Activated CD8-positive, alpha-beta memory T cell treated with anti-CD3 and anti-CD28 coated beads for 1 hour (primary cell): ENCODE results near the gene CPD.

ENCODE experiments used
- DNase-seq, 2 donors: peaks; one replicate each; pipeline ENCODE4 v3.0.0-alpha.2; 2020; ENCODE audit warnings: low read depth in 1 of 2; ENCODE audit errors: extremely low read depth in 1 of 2

Gene CPD

GRCh38 chr17:30483159-30483558, 104.4 kb downstream of the CPD start:
- no peak for DNase-seq

GRCh38 chr17:30493780-30494179, 115.1 kb downstream of the CPD start:
- no peak for DNase-seq

- DNase-seq, result no peak
Measured at GRCh38 chr17:30495586-30495985, 116.9 kb downstream of the CPD start.

GRCh38 chr17:30503558-30503957, 124.8 kb downstream of the CPD start:
- no peak for DNase-seq

- DNase-seq, result no peak
Measured at GRCh38 chr17:30505868-30506417, 127.2 kb downstream of the CPD start.

GRCh38 chr17:30506481-30506880, 127.8 kb downstream of the CPD start:
- DNase-seq, result no peak

- DNase-seq, result no peak
Measured at GRCh38 chr17:30513346-30513745, 134.6 kb downstream of the CPD start.

GRCh38 chr17:30514895-30515596, 136.3 kb downstream of the CPD start:
- no peak for DNase-seq

- DNase-seq, result no peak
Measured at GRCh38 chr17:30517786-30518185, 139.1 kb downstream of the CPD start.

- no peak for DNase-seq
Measured at GRCh38 chr17:30519166-30519565, 140.4 kb downstream of the CPD start.
